ENCODE results near the gene SLC9A3.
A peak's percentile ranks its signal among the peaks of the same experiment; 100 is the strongest.

The SLC9A3 gene

GRCh38 chr5:547086-547924, 23.1 kb upstream of the SLC9A3 start:
- TF ChIP-seq CTCF (IDR thresholded peaks at IDR 0.05; ENCODE audit: insufficient read depth, low read length, poor library complexity, severe bottlenecking), result no peak

GRCh38 chr5:546376-546908, 22.2 kb upstream of the SLC9A3 start:
- Histone ChIP-seq H3K36me3 (ENCODE audit: control insufficient read depth, insufficient read depth, low read length) (no peaks in the 10 kb centered on the region), H3K4me3 (replicated peaks; ENCODE audit: low read depth, low read length) (no peak overlapping the region), H3K27me3 (replicated peaks; ENCODE audit: control insufficient read depth, insufficient read depth, low read length) (no peaks in the 10 kb centered on the region)
- no peak for TF ChIP-seq CTCF (IDR thresholded peaks at IDR 0.05; ENCODE audit: insufficient read depth, low read length, poor library complexity, severe bottlenecking)
- DNase-seq (ENCODE audit: extremely low read depth, insufficient read length), result no peak

More at GRCh38 chr5:547086-547924, 23.1 kb upstream of the SLC9A3 start:
- DNase-seq (ENCODE audit: extremely low read depth, insufficient read length), result no peak
- no peaks in the 10 kb centered on the region for H3K27me3 ChIP-seq (replicated peaks; ENCODE audit: control insufficient read depth, insufficient read depth, low read length)
- no peak overlapping the region for H3K4me3 ChIP-seq (replicated peaks; ENCODE audit: low read depth, low read length)
- H3K36me3 ChIP-seq (ENCODE audit: control insufficient read depth, insufficient read depth, low read length), result no peaks in the 10 kb centered on the region

GRCh38 chr5:545641-546375, 21.6 kb upstream of the SLC9A3 start:
- no peak for TF ChIP-seq CTCF (IDR thresholded peaks at IDR 0.05; ENCODE audit: insufficient read depth, low read length, poor library complexity, severe bottlenecking)
- Histone ChIP-seq H3K36me3 (ENCODE audit: control insufficient read depth, insufficient read depth, low read length) (no peaks in the 10 kb centered on the region), H3K4me3 (replicated peaks; ENCODE audit: low read depth, low read length) (no peak overlapping the region), H3K27me3 (replicated peaks; ENCODE audit: control insufficient read depth, insufficient read depth, low read length) (no peaks in the 10 kb centered on the region)
- no peak for DNase-seq (ENCODE audit: extremely low read depth, insufficient read length)

- H3K4me3 ChIP-seq (replicated peaks; ENCODE audit: low read depth, low read length), result no peak overlapping the region
- DNase-seq (ENCODE audit: extremely low read depth, insufficient read length), result no peak
- no peak for TF ChIP-seq CTCF (IDR thresholded peaks at IDR 0.05; ENCODE audit: insufficient read depth, low read length, poor library complexity, severe bottlenecking)
- no peaks in the 10 kb centered on the region; the same call in 1 of the 2 replicates for H3K27me3 ChIP-seq (replicated peaks; ENCODE audit: control insufficient read depth, insufficient read depth, low read length)
- no peaks in the 10 kb centered on the region for H3K36me3 ChIP-seq (ENCODE audit: control insufficient read depth, insufficient read depth, low read length)
Measured at GRCh38 chr5:544675-545355, 20.6 kb upstream of the SLC9A3 start.

- Histone ChIP-seq H3K27me3 (replicated peaks; ENCODE audit: control insufficient read depth, insufficient read depth, low read length) (no peaks in the 10 kb centered on the region; the same call in 1 of the 2 replicates), H3K36me3 (ENCODE audit: control insufficient read depth, insufficient read depth, low read length) (no peaks in the 10 kb centered on the region), H3K4me3 (replicated peaks; ENCODE audit: low read depth, low read length) (no peak overlapping the region)
- peak; percentile 88 for DNase-seq (ENCODE audit: extremely low read depth, insufficient read length)
- TF ChIP-seq CTCF (IDR thresholded peaks at IDR 0.05; ENCODE audit: insufficient read depth, low read length, poor library complexity, severe bottlenecking), result no peak
Measured at GRCh38 chr5:543755-544674, 19.8 kb upstream of the SLC9A3 start.

Measured in GM06990 (cell line).